Thyroid gland (tissue), 4 donors: Measurements from ENCODE around the gene NPAS4.

ENCODE experiments used
- POLR2A ChIP-seq, 2 donors: fragments of 450-650 bp; IDR thresholded peaks; one replicate each; pipeline ENCODE4 v1.6.1; 2017; ENCODE audit warnings: antibody characterized with exemption in 2 of 2, mild to moderate bottlenecking in 2 of 2, moderate library complexity in 1 of 2
- TF ChIP-seq, protein P1 (sequence below), 6 experiments: fragments of 200-600 bp in 3 of 6; fragments of 450-650 bp in 3 of 6; sonication (generic) in 3 of 6; IDR thresholded peaks; one replicate each; pipeline ENCODE4 v1.5.1; 2016 to 2019; ENCODE audit warnings: antibody characterized with exemption in 6 of 6, mild to moderate bottlenecking in 2 of 6, inconsistent platforms in 1 of 6, moderate library complexity in 1 of 6

DNA sequence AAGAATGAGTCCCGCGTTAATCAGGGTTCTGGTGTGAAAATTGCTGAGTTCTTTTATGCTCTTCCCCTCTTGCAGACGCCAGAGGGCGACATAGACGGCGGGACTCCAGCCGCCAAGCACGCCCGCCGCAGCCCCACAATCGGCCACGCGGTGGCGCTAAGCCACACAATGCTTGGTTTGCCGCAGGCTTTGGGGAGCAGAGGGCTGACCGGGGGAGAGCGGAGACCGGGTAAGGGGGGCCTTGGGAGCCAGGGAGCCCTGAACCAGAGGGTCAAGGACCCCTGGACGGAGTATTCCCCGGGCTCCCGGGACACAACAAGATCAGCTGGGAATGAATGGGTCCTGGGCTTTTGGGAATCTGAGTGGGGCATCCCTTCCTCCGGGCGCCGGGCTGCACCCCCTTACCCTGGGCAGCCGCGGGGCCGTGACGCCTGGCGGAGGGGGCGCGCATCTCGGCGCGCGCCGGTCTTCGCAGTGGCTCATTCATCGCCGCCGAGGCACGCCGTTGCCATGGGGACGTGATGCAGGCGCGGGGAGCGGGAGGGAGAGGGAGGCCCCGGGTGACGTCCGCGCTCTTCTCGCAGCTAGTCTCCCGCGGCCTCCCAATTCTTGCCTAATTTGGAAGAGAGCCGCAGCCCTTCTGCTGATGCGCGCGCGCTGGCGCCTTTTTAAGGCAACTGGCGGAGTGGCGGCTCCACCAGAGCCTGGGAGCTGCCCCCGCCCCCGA lies 12.2 kb upstream of the NPAS4 start:
- TF ChIP-seq, protein P1, sequence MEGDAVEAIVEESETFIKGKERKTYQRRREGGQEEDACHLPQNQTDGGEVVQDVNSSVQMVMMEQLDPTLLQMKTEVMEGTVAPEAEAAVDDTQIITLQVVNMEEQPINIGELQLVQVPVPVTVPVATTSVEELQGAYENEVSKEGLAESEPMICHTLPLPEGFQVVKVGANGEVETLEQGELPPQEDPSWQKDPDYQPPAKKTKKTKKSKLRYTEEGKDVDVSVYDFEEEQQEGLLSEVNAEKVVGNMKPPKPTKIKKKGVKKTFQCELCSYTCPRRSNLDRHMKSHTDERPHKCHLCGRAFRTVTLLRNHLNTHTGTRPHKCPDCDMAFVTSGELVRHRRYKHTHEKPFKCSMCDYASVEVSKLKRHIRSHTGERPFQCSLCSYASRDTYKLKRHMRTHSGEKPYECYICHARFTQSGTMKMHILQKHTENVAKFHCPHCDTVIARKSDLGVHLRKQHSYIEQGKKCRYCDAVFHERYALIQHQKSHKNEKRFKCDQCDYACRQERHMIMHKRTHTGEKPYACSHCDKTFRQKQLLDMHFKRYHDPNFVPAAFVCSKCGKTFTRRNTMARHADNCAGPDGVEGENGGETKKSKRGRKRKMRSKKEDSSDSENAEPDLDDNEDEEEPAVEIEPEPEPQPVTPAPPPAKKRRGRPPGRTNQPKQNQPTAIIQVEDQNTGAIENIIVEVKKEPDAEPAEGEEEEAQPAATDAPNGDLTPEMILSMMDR (IDR thresholded peaks at IDR 0.05): peak; percentile 99 to 100 (median 99)
- TF ChIP-seq POLR2A (IDR thresholded peaks at IDR 0.05): no peak
